HepG2 (cell line): ENCODE results near the gene INPP5E. TPM values are rescaled to one million over a fixed set of nuclear protein-coding genes. Genes with fewer than 3 reads are reported as not detected.

Experiments
- HIVEP1 ChIP-seq: sonication (generic); formaldehyde crosslinking; IDR thresholded peaks from 2 replicates; pipeline ENCODE4 v1.4.0; 2020; ENCODE audit warnings: mild to moderate bottlenecking, missing genetic modification reagents
- HOXA9 ChIP-seq: sonication (generic); formaldehyde crosslinking; IDR thresholded peaks from 2 replicates; pipeline ENCODE4 v1.8.1; 2022; ENCODE audit warnings: missing genetic modification reagents, mild to moderate bottlenecking, moderate library complexity, borderline replicate concordance
- IKZF1 ChIP-seq: fragments of 450-650 bp; IDR thresholded peaks from 2 replicates; pipeline ENCODE4 v1.7.1; 2016
- NR2C2 ChIP-seq: sonication (generic); formaldehyde crosslinking; IDR thresholded peaks from 2 replicates; pipeline ENCODE4 v1.4.0; 2020; ENCODE audit warnings: missing genetic modification reagents, mild to moderate bottlenecking, moderate library complexity, borderline replicate concordance
- RAD21 ChIP-seq: fragments of 450-650 bp; formaldehyde crosslinking; IDR thresholded peaks from 2 replicates; pipeline ENCODE4 v1.5.0; 2020; ENCODE audit warnings: mild to moderate bottlenecking
- RFX3 ChIP-seq: IDR thresholded peaks from 2 replicates; pipeline ENCODE4 v1.6.1; 2016; ENCODE audit warnings: missing biosample characterization, missing genetic modification reagents
- RFXAP ChIP-seq: sonication (generic); formaldehyde crosslinking; IDR thresholded peaks from 2 replicates; pipeline ENCODE4 v1.4.0; 2020; ENCODE audit warnings: missing genetic modification reagents, borderline replicate concordance
- ZNF224 ChIP-seq: sonication (generic); formaldehyde crosslinking; IDR thresholded peaks from 2 replicates; pipeline ENCODE4 v1.5.0; 2020; ENCODE audit warnings: mild to moderate bottlenecking, missing genetic modification reagents
- ZNF253 ChIP-seq: sonication (generic); formaldehyde crosslinking; IDR thresholded peaks from 2 replicates; pipeline ENCODE4 v1.8.0; 2022; ENCODE audit warnings: mild to moderate bottlenecking, missing genetic modification reagents, borderline replicate concordance
- ZNF337 ChIP-seq: sonication (generic); formaldehyde crosslinking; IDR thresholded peaks from 2 replicates; pipeline ENCODE4 v1.5.1; 2020; ENCODE audit warnings: missing genetic modification reagents, low read depth, mild to moderate bottlenecking, borderline replicate concordance
- ZNF354B ChIP-seq: sonication (generic); formaldehyde crosslinking; IDR thresholded peaks from 2 replicates; pipeline ENCODE4 v1.8.0; 2022; ENCODE audit warnings: mild to moderate bottlenecking, missing genetic modification reagents
- ZNF552 ChIP-seq: sonication (generic); formaldehyde crosslinking; IDR thresholded peaks from 2 replicates; pipeline ENCODE4 v1.9.0; 2022; ENCODE audit warnings: missing genetic modification reagents, mild to moderate bottlenecking, borderline replicate concordance
- ZZZ3 ChIP-seq: sonication (generic); formaldehyde crosslinking; IDR thresholded peaks from 2 replicates; pipeline ENCODE4 v1.4.0; 2020; ENCODE audit warnings: missing genetic modification reagents, mild to moderate bottlenecking, borderline replicate concordance
- polyA plus RNA-seq, 8 experiments: library from polyadenylated mRNA; depleted of rRNA in 3 of 8; stranded (reverse) in 7 of 8; unstranded in 1 of 8; fragments of >200 nt; fragmentation: Illumina TruSeq in 4 of 8; extraction: Trizol in 4 of 8; gene quantifications; 2 replicates each; pipeline versions ENCODE4 v1.2.1 to v1.2.3, GENCODE V29; 2011 to 2016; ENCODE audit warnings: low read depth in 4 of 8, missing spikeins in 1 of 8, mixed read lengths in 1 of 8; ENCODE audit not compliant: insufficient read depth in 1 of 8
- total RNA-seq, 5 experiments: library from RNA; depleted of rRNA; stranded (reverse); fragments of >200 nt; fragmentation: Illumina TruSeq; extraction: Trizol; gene quantifications; 2 replicates each; pipeline ENCODE4 v1.2.3, GENCODE V29; 2016; ENCODE audit warnings: low read depth in 1 of 5
- TF ChIP-seq, protein P1 (sequence below): sonication (generic); formaldehyde crosslinking; IDR thresholded peaks from 2 replicates; pipeline ENCODE4 v1.5.0; 2020; ENCODE audit warnings: mild to moderate bottlenecking, missing genetic modification reagents, borderline replicate concordance
- TF ChIP-seq, protein P2 (sequence below): sonication (generic); formaldehyde crosslinking; IDR thresholded peaks from 2 replicates; pipeline ENCODE4 v1.8.1; 2023; ENCODE audit warnings: missing genetic modification reagents, mild to moderate bottlenecking, borderline replicate concordance
- TF ChIP-seq, protein P3 (sequence below): sonication (generic); formaldehyde crosslinking; IDR thresholded peaks from 2 replicates; pipeline ENCODE4 v1.8.0; 2022; ENCODE audit warnings: mild to moderate bottlenecking, missing genetic modification reagents, borderline replicate concordance
- TF ChIP-seq, protein P4 (sequence below): sonication (generic); formaldehyde crosslinking; IDR thresholded peaks from 2 replicates; pipeline ENCODE4 v1.5.1; 2020; ENCODE audit warnings: missing genetic modification reagents, mild to moderate bottlenecking, borderline replicate concordance

Gene INPP5E
- total and polyA plus RNA-seq, 2 of the 13 experiments (the other 11 are each of a cell fraction or from before 2014, with no cell fraction given): 5.5 TPM

DNA sequence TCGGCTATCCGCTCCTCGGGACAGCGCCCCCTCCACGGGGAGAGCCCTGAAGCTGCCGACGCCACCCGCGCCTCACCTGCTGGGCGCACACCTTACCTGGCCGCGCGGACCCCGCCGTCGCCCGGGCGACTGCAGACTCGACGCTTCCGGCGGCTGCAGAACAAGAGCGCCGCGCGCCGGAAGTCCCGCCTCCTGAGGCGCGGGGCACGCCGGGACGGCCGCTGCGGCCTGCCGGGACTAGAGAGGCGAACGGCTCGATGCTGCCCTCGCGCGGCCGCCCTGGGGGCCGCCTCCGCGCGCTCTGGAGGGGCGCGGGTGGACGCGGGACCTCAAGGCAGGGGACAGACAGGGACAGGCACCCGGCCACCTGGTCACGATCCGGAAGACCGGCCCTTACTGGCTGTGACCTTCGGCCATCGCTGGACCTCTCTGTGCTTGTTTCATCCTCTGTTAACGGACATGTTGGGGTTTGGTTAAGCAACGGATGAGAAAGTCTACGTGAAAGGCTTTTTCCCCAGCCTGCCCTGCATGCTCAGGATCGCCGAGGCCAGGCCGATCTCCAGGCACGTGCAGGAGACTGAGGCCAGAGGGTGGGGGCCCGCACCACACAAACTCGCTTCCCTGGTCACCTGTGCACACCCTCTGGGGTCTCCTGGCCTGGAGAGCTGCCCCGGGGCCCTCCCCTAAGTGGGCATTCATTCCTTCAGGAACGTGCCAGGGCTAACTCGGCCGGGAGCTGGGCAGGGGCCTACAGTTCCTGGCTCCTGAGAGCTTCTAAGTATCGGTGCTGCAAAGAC lies 39.4 kb downstream of the INPP5E start, which contains the start of gene SNAPC4 (continued):
- no peak for TF ChIP-seq IKZF1
- no peak; the same call in 1 of the 2 replicates for TF ChIP-seq NR2C2 (CRISPR knock-in tag)
- TF ChIP-seq, protein P1, sequence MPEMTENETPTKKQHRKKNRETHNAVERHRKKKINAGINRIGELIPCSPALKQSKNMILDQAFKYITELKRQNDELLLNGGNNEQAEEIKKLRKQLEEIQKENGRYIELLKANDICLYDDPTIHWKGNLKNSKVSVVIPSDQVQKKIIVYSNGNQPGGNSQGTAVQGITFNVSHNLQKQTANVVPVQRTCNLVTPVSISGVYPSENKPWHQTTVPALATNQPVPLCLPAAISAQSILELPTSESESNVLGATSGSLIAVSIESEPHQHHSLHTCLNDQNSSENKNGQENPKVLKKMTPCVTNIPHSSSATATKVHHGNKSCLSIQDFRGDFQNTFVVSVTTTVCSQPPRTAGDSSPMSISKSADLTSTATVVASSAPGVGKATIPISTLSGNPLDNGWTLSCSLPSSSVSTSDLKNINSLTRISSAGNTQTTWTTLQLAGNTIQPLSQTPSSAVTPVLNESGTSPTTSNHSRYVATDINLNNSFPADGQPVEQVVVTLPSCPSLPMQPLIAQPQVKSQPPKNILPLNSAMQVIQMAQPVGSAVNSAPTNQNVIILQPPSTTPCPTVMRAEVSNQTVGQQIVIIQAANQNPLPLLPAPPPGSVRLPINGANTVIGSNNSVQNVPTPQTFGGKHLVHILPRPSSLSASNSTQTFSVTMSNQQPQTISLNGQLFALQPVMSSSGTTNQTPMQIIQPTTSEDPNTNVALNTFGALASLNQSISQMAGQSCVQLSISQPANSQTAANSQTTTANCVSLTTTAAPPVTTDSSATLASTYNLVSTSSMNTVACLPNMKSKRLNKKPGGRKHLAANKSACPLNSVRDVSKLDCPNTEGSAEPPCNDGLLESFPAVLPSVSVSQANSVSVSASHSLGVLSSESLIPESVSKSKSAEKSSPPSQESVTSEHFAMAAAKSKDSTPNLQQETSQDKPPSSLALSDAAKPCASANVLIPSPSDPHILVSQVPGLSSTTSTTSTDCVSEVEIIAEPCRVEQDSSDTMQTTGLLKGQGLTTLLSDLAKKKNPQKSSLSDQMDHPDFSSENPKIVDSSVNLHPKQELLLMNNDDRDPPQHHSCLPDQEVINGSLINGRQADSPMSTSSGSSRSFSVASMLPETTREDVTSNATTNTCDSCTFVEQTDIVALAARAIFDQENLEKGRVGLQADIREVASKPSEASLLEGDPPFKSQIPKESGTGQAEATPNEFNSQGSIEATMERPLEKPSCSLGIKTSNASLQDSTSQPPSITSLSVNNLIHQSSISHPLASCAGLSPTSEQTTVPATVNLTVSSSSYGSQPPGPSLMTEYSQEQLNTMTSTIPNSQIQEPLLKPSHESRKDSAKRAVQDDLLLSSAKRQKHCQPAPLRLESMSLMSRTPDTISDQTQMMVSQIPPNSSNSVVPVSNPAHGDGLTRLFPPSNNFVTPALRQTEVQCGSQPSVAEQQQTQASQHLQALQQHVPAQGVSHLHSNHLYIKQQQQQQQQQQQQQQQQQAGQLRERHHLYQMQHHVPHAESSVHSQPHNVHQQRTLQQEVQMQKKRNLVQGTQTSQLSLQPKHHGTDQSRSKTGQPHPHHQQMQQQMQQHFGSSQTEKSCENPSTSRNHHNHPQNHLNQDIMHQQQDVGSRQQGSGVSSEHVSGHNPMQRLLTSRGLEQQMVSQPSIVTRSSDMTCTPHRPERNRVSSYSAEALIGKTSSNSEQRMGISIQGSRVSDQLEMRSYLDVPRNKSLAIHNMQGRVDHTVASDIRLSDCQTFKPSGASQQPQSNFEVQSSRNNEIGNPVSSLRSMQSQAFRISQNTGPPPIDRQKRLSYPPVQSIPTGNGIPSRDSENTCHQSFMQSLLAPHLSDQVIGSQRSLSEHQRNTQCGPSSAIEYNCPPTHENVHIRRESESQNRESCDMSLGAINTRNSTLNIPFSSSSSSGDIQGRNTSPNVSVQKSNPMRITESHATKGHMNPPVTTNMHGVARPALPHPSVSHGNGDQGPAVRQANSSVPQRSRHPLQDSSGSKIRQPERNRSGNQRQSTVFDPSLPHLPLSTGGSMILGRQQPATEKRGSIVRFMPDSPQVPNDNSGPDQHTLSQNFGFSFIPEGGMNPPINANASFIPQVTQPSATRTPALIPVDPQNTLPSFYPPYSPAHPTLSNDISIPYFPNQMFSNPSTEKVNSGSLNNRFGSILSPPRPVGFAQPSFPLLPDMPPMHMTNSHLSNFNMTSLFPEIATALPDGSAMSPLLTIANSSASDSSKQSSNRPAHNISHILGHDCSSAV (CRISPR knock-in tag): no peak
- peak; percentile 65 for TF ChIP-seq RFX3 (CRISPR knock-in tag)
- 0 out of 2 replicates have a peak, but pooled peaks have one; percentile 76 for TF ChIP-seq ZNF253
- TF ChIP-seq ZNF337 (CRISPR knock-in tag): 0 out of 2 replicates have a peak, but pooled peaks have one; percentile 30
- TF ChIP-seq ZZZ3: peak; percentile 24; the same call in 1 of the 2 replicates
- 0 out of 2 replicates have a peak, but pooled peaks have one; percentile 44 for TF ChIP-seq HOXA9
- TF ChIP-seq, protein P2, sequence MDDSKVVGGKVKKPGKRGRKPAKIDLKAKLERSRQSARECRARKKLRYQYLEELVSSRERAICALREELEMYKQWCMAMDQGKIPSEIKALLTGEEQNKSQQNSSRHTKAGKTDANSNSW (CRISPR knock-in tag): no peak
- no peak for TF ChIP-seq HIVEP1 (CRISPR knock-in tag)
- TF ChIP-seq ZNF224 (CRISPR knock-in tag): no peak
- TF ChIP-seq RFXAP (CRISPR knock-in tag): peak; percentile 80; the same call in 1 of the 2 replicates
- peak; percentile 47; the same call in 1 of the 2 replicates for TF ChIP-seq ZNF354B (CRISPR knock-in tag)
- peak; percentile 95 for TF ChIP-seq RAD21 (CRISPR knock-in tag)
- TF ChIP-seq, protein P3, sequence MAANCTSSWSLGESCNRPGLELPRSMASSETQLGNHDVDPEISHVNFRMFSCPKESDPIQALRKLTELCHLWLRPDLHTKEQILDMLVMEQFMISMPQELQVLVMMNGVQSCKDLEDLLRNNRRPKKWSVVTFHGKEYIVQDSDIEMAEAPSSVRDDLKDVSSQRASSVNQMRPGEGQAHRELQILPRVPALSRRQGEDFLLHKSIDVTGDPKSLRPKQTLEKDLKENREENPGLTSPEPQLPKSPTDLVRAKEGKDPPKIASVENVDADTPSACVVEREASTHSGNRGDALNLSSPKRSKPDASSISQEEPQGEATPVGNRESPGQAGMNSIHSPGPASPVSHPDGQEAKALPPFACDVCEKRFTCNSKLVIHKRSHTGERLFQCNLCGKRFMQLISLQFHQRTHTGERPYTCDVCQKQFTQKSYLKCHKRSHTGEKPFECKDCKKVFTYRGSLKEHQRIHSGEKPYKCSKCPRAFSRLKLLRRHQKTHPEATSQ (CRISPR knock-in tag): 0 out of 2 replicates have a peak, but pooled peaks have one; percentile 55
- TF ChIP-seq ZNF552: no peak
- TF ChIP-seq, protein P4, sequence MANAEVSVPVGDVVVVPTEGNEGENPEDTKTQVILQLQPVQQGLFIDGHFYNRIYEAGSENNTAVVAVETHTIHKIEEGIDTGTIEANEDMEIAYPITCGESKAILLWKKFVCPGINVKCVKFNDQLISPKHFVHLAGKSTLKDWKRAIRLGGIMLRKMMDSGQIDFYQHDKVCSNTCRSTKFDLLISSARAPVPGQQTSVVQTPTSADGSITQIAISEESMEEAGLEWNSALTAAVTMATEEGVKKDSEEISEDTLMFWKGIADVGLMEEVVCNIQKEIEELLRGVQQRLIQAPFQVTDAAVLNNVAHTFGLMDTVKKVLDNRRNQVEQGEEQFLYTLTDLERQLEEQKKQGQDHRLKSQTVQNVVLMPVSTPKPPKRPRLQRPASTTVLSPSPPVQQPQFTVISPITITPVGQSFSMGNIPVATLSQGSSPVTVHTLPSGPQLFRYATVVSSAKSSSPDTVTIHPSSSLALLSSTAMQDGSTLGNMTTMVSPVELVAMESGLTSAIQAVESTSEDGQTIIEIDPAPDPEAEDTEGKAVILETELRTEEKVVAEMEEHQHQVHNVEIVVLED (CRISPR knock-in tag): peak; percentile 87
